Smooth muscle cell (in vitro differentiated cells): Measurements from ENCODE around the gene NDUFAF2. TPM values are rescaled to one million over a fixed set of nuclear protein-coding genes. Genes with fewer than 3 reads are reported as not detected.

ENCODE experiments used
- DNase-seq: peaks from one replicate; lab custom pipeline; 2025; ENCODE audit not compliant: unreplicated experiment; lab: John Stamatoyannopoulos, UW
- H2AFZ ChIP-seq: fragments of 200-600 bp; sonication (generic); 2 replicates; pipeline ENCODE4 v1.6.0; 2016; ENCODE audit warnings: antibody characterized with exemption, low read depth, mild to moderate bottlenecking
- H3F3A ChIP-seq: fragments of 200-600 bp; sonication (generic); 2 replicates; pipeline ENCODE4 v1.6.0; 2017; ENCODE audit warnings: antibody characterized with exemption, low read depth
- H3K27ac ChIP-seq: fragments of 200-600 bp; sonication (generic); 2 replicates; pipeline ENCODE4 v1.5.1; 2016; ENCODE audit warnings: low read depth, mild to moderate bottlenecking
- H3K27me3 ChIP-seq: fragments of 200-600 bp; sonication (generic); 2 replicates; pipeline ENCODE4 v1.6.1; 2016; ENCODE audit warnings: low read depth, mild to moderate bottlenecking
- H3K36me3 ChIP-seq: fragments of 200-600 bp; sonication (generic); 2 replicates; pipeline ENCODE4 v1.5.1; 2016; ENCODE audit warnings: low read depth
- H3K4me1 ChIP-seq: fragments of 200-600 bp; sonication (generic); 2 replicates; pipeline ENCODE4 v1.5.1; 2016; ENCODE audit warnings: low read depth
- H3K4me2 ChIP-seq: fragments of 200-600 bp; sonication (generic); 2 replicates; pipeline ENCODE4 v1.6.0; 2016; ENCODE audit warnings: mild to moderate bottlenecking
- H3K4me3 ChIP-seq: fragments of 200-600 bp; sonication (generic); 2 replicates; pipeline ENCODE4 v1.5.1; 2016; ENCODE audit warnings: mild to moderate bottlenecking
- H3K79me2 ChIP-seq: fragments of 200-600 bp; sonication (generic); 2 replicates; pipeline ENCODE4 v1.6.0; 2016; ENCODE audit warnings: low read depth, mild to moderate bottlenecking
- H3K9ac ChIP-seq: fragments of 200-600 bp; sonication (generic); 2 replicates; pipeline ENCODE4 v1.6.0; 2016; ENCODE audit warnings: low read depth
- H3K9me3 ChIP-seq: fragments of 200-600 bp; sonication (generic); replicated peaks from 2 replicates; pipeline ENCODE4 v1.5.1; 2016; ENCODE audit warnings: low read depth
- H4K20me1 ChIP-seq: fragments of 200-600 bp; sonication (generic); 2 replicates; pipeline ENCODE4 v1.6.0; 2016; ENCODE audit warnings: low read depth
- CTCF ChIP-seq: fragments of 200-600 bp; sonication (generic); IDR thresholded peaks from 2 replicates; pipeline ENCODE4 v1.5.1; 2017; ENCODE audit warnings: borderline replicate concordance, mild to moderate bottlenecking, antibody characterized with exemption; ENCODE audit not compliant: insufficient read depth, poor library complexity, severe bottlenecking
- WGBS: methylation state at CpG from one replicate; pipeline ENCODE4 v1.1.7; 2016; ENCODE audit warnings: low lambda C conversion rate; 5-methylcytosine and 5-hydroxymethylcytosine counted together
- polyA plus RNA-seq: library from polyadenylated mRNA; unstranded; fragments of >200 nt; fragmentation: Nextera tagmentation; extraction: Ambion mirVana; gene quantifications from 2 replicates; pipeline ENCODE4 v1.2.1, GENCODE V29; 2016
- total RNA-seq: library from RNA; depleted of rRNA; stranded (reverse); fragments of >200 nt; gene quantifications from 2 replicates; pipeline ENCODE4 v1.2.3, GENCODE V29; 2014

NDUFAF2 gene
- total and polyA plus RNA-seq, 2 experiments from 2014 or later: 39.1 to 71.2 TPM

- Histone ChIP-seq H3K9ac (no peak overlapping the region), H3K36me3 (no peaks in the 10 kb centered on the region), H3K4me3 (no peak overlapping the region), H3K4me1 (no peaks in the 10 kb centered on the region), H3K79me2 (no peaks in the 10 kb centered on the region), H3F3A (no peaks in the 10 kb centered on the region), H3K4me2 (no peak overlapping the region), H3K27me3 (no peaks in the 10 kb centered on the region), H3K27ac (no peak overlapping the region), H4K20me1 (no peaks in the 10 kb centered on the region), H3K9me3 (no peaks in the 10 kb centered on the region), H2AFZ (no peak overlapping the region)
- no peak for DNase-seq
- no peak for TF ChIP-seq CTCF
Measured at GRCh38 chr5:61059499-61059898, 114.5 kb downstream of the NDUFAF2 start.

- Histone ChIP-seq H3K27ac (no peak overlapping the region), H3F3A (no peaks in the 10 kb centered on the region), H3K36me3 (no peaks in the 10 kb centered on the region), H3K4me3 (no peak overlapping the region), H3K27me3 (no peaks in the 10 kb centered on the region), H2AFZ (no peak overlapping the region), H3K79me2 (no peaks in the 10 kb centered on the region), H4K20me1 (no peaks in the 10 kb centered on the region), H3K9ac (no peak overlapping the region), H3K4me1 (peaks cover 4% of the 10 kb centered on the region), H3K9me3 (no peaks in the 10 kb centered on the region), H3K4me2 (no peak overlapping the region)
- no peak for DNase-seq
- no peak for TF ChIP-seq CTCF
Measured at GRCh38 chr5:61069150-61069549, 124.1 kb downstream of the NDUFAF2 start.

- H3K27me3 ChIP-seq: no peaks in the 10 kb centered on the region
- H3F3A ChIP-seq: no peaks in the 10 kb centered on the region
- no peak for DNase-seq
- H3K79me2 ChIP-seq: no peaks in the 10 kb centered on the region
- no peak overlapping the region for H3K4me3 ChIP-seq
- H2AFZ ChIP-seq: no peak overlapping the region
- peaks cover 4% of the 10 kb centered on the region for H3K36me3 ChIP-seq
- peak overlapping the region; percentile 12 for H3K27ac ChIP-seq
- H4K20me1 ChIP-seq: no peaks in the 10 kb centered on the region
- no peak for TF ChIP-seq CTCF
- peaks cover 4% of the 10 kb centered on the region for H3K4me1 ChIP-seq
- H3K9ac ChIP-seq: no peak overlapping the region
- no peaks in the 10 kb centered on the region for H3K9me3 ChIP-seq
- peak overlapping the region; percentile 6 for H3K4me2 ChIP-seq
Measured at GRCh38 chr5:61071526-61071925, 126.5 kb downstream of the NDUFAF2 start.

- Histone ChIP-seq H3K4me2 (no peak overlapping the region), H2AFZ (no peak overlapping the region), H3K4me3 (no peak overlapping the region), H3F3A (no peaks in the 10 kb centered on the region), H3K27ac (no peak overlapping the region), H3K36me3 (peaks cover 4% of the 10 kb centered on the region), H3K4me1 (no peaks in the 10 kb centered on the region), H3K9me3 (no peaks in the 10 kb centered on the region), H3K9ac (no peak overlapping the region), H3K27me3 (no peaks in the 10 kb centered on the region), H3K79me2 (no peaks in the 10 kb centered on the region), H4K20me1 (no peaks in the 10 kb centered on the region)
- WGBS: 89% methylated on average over 1 of the region's 1 CpG
- DNase-seq: no peak
- TF ChIP-seq CTCF: no peak
Measured at GRCh38 chr5:61076626-61077025, 131.6 kb downstream of the NDUFAF2 start.
